GM18873 (cell line): ENCODE data around the gene SLC47A1.

Experiments used
- ATAC-seq: cut with Tn5 transposase; IDR thresholded peaks from one replicate; pipeline ENCODE4 v1.9.1; 2021; ENCODE audit warnings: mild to moderate bottlenecking, moderate library complexity, moderate number of reproducible peaks; ENCODE audit not compliant: unreplicated experiment, low FRiP score

Gene SLC47A1

GRCh38 chr17:19590451-19590850 is 56.8 kb downstream of the SLC47A1 start:
- no peak for ATAC-seq

- ATAC-seq = no peak
These were observed 57.4 kb downstream of the SLC47A1 start for GRCh38 chr17:19590912-19591551.

GRCh38 chr17:19592316-19592715 is 58.7 kb downstream of the SLC47A1 start:
- no peak for ATAC-seq

- ATAC-seq = no peak
These were observed 63.2 kb downstream of the SLC47A1 start for GRCh38 chr17:19596869-19597268.

GRCh38 chr17:19610311-19610710 is 76.7 kb downstream of the SLC47A1 start:
- ATAC-seq = no peak

- no peak for ATAC-seq
These were observed 77.2 kb downstream of the SLC47A1 start for GRCh38 chr17:19610879-19611278.

GRCh38 chr17:19613979-19614378 is 80.3 kb downstream of the SLC47A1 start:
- no peak for ATAC-seq

- no peak for ATAC-seq
These were observed 81.2 kb downstream of the SLC47A1 start for GRCh38 chr17:19614900-19615299.

- no peak for ATAC-seq
These were observed 84.4 kb downstream of the SLC47A1 start for GRCh38 chr17:19618015-19618414.

- no peak for ATAC-seq
These were observed 86.2 kb downstream of the SLC47A1 start for GRCh38 chr17:19619705-19620325.

- no peak for ATAC-seq
These were observed 88.0 kb downstream of the SLC47A1 start for GRCh38 chr17:19621697-19622096.

GRCh38 chr17:19626079-19626478 is 92.4 kb downstream of the SLC47A1 start:
- ATAC-seq = no peak
